ENCODE measurements around the gene GUCY2F. TPM values are rescaled to one million over a fixed set of nuclear protein-coding genes. Genes with fewer than 3 reads are reported as not detected.
A peak's percentile ranks its signal among the peaks of the same experiment; 100 is the strongest.

The GUCY2F gene
- not detected in 2 replicates for total RNA-seq
- polyA plus RNA-seq: 0.01 TPM in 1 of 2 replicates, not detected in the other
- polyA plus RNA-seq (2011; cell fraction: cytosol; rRNA removed): not detected in 2 replicates
- polyA plus RNA-seq (2011; cell fraction: nucleus; rRNA removed): 0.04 and 0.06 TPM in 2 replicates
- polyA plus RNA-seq (2012): not detected in 2 replicates
- polyA minus RNA-seq: not detected in 2 replicates
- polyA minus RNA-seq (2011; cell fraction: cytosol; rRNA and poly(A)+ RNA removed): not detected
- not detected in 2 replicates for polyA minus RNA-seq (2011; cell fraction: nucleus; rRNA and poly(A)+ RNA removed)
- Bru-seq, nascent RNA: percentile 12 among the genes with signal in this experiment
- percentile 9 among the genes with signal in this experiment for BruChase-seq, experiment 1, labeled RNA remaining after a 6-hour chase
- percentile 7 among the genes with signal in this experiment for BruChase-seq, experiment 2, labeled RNA remaining after a 2-hour chase
- long read RNA-seq: 0 reads

DNA sequence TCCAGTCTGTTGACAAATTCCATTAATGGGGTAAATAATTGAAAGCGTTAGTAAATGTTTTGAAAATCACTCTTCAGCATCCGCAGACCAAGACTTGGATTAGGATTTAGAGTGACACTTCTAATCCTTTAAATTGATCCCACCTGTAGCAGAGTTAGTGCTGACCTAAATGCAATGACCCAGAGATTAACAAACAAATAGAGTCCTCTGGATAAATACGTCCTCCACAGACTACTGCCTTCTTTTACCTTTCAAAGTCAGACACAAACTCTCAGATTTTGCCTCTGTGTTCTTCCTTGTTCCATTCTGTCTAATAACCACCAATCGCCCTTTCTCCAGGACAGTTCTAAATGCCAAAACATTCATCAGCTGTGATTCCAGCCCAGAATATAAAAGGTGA is at the start of gene GUCY2F:
Gene GUCY2F, minus strand, starts transcription at position 101 of the 400 bp plus-strand sequence. CDS start 6,150 bp downstream, outside the sequence.
- dilution Hi-C loops (cut with MboI; ENCODE audit: extremely low pct_ligation_motif_present, low sequenced_read_pairs): no loop called here
- Histone ChIP-seq H4K20me1 (replicated peaks; ENCODE audit: control insufficient read depth, extremely low read depth, insufficient read depth, low read length) (no peaks in the 10 kb centered on the region), H3K4me1 (ENCODE audit: control insufficient read depth, extremely low read depth, insufficient read depth, low read length) (no peaks in the 10 kb centered on the region), H3K79me2 (ENCODE audit: control insufficient read depth, insufficient read depth, low read length) (no peaks in the 10 kb centered on the region), H3K9me3 (replicated peaks; ENCODE audit: control insufficient read depth, insufficient read depth, low read length) (no peaks in the 10 kb centered on the region), H3K9ac (replicated peaks; ENCODE audit: extremely low read depth, insufficient read depth, low read length) (no peak within 1 kb of the TSS), H3K27me3 (ENCODE audit: control insufficient read depth in 2 of 2, insufficient read depth in 2 of 2, low read length in 2 of 2) (peaks cover 5 to 6% of the 10 kb centered on the region in 2 experiments), H3K27ac (ENCODE audit: insufficient read depth, low read depth, low read length) (no peak within 1 kb of the TSS), H3K36me3 (ENCODE audit: control insufficient read depth in 2 of 2, extremely low read depth in 1 of 2, insufficient read depth in 2 of 2, low read length in 2 of 2) (no peaks in the 10 kb centered on the region), H3K9me1 (replicated peaks; ENCODE audit: control insufficient read depth, extremely low read depth, insufficient read depth, low read length) (no peaks in the 10 kb centered on the region), H3K4me3 (replicated peaks in 1 of 3; ENCODE audit: insufficient read depth in 1 of 3, low read depth in 1 of 3, low read length in 3 of 3) (no peak within 1 kb of the TSS), H3K4me2 (ENCODE audit: insufficient read depth, low read length) (no peak within 1 kb of the TSS), H2AFZ (ENCODE audit: low read depth, low read length) (no peak within 1 kb of the TSS)
- ChIA-PET CTCF (interaction anchor here (1.3 to 1.6 kb wide), 3 partner anchors 18 to 153 kb away, joined by 4 to 5 read pairs (median 4); no protein-coding TSS in a partner anchor), POLR2A (no interaction called here)
- intact Hi-C loops (cut with micrococcal nuclease): no loop called here
- TF ChIP-seq GATA2 (IDR thresholded peaks at IDR 0.05; ENCODE audit: insufficient read depth, insufficient read length, low read depth, low read length) (no peak), POLR2AphosphoS5 (IDR thresholded peaks at IDR 0.05; ENCODE audit: insufficient read depth, low read depth, low read length) (no peak), FOS (IDR thresholded peaks at IDR 0.05; ENCODE audit: borderline replicate concordance, insufficient read depth, low read length) (no peak), EZH2 (IDR thresholded peaks at IDR 0.05; ENCODE audit: borderline replicate concordance, low read depth, low read length, severe bottlenecking) (no peak), JUN (IDR thresholded peaks at IDR 0.05; ENCODE audit: borderline replicate concordance, insufficient read depth, insufficient read length, low read depth) (no peak), MYC (IDR thresholded peaks at IDR 0.05; ENCODE audit: low read depth, low read length) (no peak), POLR2A (IDR thresholded peaks at IDR 0.05; ENCODE audit: low read depth, low read length) (no peak)
- TF ChIP-seq, protein P1, sequence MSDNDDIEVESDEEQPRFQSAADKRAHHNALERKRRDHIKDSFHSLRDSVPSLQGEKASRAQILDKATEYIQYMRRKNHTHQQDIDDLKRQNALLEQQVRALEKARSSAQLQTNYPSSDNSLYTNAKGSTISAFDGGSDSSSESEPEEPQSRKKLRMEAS (IDR thresholded peaks at IDR 0.05; ENCODE audit: insufficient read depth, insufficient read length): no peak
- TF ChIP-seq, protein P2, sequence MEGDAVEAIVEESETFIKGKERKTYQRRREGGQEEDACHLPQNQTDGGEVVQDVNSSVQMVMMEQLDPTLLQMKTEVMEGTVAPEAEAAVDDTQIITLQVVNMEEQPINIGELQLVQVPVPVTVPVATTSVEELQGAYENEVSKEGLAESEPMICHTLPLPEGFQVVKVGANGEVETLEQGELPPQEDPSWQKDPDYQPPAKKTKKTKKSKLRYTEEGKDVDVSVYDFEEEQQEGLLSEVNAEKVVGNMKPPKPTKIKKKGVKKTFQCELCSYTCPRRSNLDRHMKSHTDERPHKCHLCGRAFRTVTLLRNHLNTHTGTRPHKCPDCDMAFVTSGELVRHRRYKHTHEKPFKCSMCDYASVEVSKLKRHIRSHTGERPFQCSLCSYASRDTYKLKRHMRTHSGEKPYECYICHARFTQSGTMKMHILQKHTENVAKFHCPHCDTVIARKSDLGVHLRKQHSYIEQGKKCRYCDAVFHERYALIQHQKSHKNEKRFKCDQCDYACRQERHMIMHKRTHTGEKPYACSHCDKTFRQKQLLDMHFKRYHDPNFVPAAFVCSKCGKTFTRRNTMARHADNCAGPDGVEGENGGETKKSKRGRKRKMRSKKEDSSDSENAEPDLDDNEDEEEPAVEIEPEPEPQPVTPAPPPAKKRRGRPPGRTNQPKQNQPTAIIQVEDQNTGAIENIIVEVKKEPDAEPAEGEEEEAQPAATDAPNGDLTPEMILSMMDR (IDR thresholded peaks at IDR 0.05; ENCODE audit: extremely low read depth in 1 of 2, insufficient read depth in 1 of 2, low read depth in 1 of 2, low read length in 2 of 2): no peak
- FAIRE-seq: no peak
- BruUV-seq (replicated peaks): no TSS peak
- DNase-seq (ENCODE audit: low read depth, low spot score): no peak

All from endothelial cell of umbilical vein (primary cell).